Immature natural killer cell (primary cell): ENCODE measurements around the gene NIPAL3. TPM values are rescaled to one million over a fixed set of nuclear protein-coding genes. Genes with fewer than 3 reads are reported as not detected.
"Not testable (repeated sequence)": the region's sequence is repeated elsewhere in the genome, so short reads cannot be mapped to it uniquely, and the experiment has no call there.

Experiments
- DNase-seq, 3 donors: peaks; one replicate each; pipeline ENCODE4 v3.0.0; 2022; ENCODE audit warnings: mixed read lengths in 1 of 3
- H3K27ac Mint-ChIP-seq, 6 donors: one replicate each; pipeline ENCODE4 v1.8.0; 2020; ENCODE audit warnings: mixed read lengths in 6 of 6, mild to moderate bottlenecking in 5 of 6, inconsistent platforms in 4 of 6, moderate library complexity in 3 of 6
- H3K27me3 Mint-ChIP-seq, 3 donors: one replicate each; pipeline ENCODE4 v1.8.0; 2020 to 2021; ENCODE audit warnings: low read depth in 3 of 3, mild to moderate bottlenecking in 3 of 3, mixed read lengths in 3 of 3, moderate library complexity in 3 of 3, inconsistent platforms in 1 of 3
- H3K36me3 Mint-ChIP-seq, 3 donors: one replicate each; pipeline ENCODE4 v1.8.0; 2020; ENCODE audit warnings: mixed read lengths in 3 of 3, inconsistent platforms in 2 of 3, mild to moderate bottlenecking in 2 of 3
- H3K4me1 Mint-ChIP-seq, 2 donors: one replicate each; pipeline ENCODE4 v1.8.0; 2020; ENCODE audit warnings: inconsistent platforms in 2 of 2, mild to moderate bottlenecking in 2 of 2, mixed read lengths in 2 of 2, moderate library complexity in 1 of 2
- H3K4me3 Mint-ChIP-seq, 5 donors: one replicate each; pipeline ENCODE4 v1.8.0; 2020; ENCODE audit warnings: mild to moderate bottlenecking in 5 of 5, mixed read lengths in 5 of 5, inconsistent platforms in 3 of 5, moderate library complexity in 3 of 5
- H3K9me3 Mint-ChIP-seq, 6 donors: one replicate each; pipeline ENCODE4 v1.8.0; 2020; ENCODE audit warnings: mild to moderate bottlenecking in 6 of 6, mixed read lengths in 6 of 6, inconsistent platforms in 4 of 6, moderate library complexity in 3 of 6
- polyA plus RNA-seq, 3 donors: library from polyadenylated mRNA; unstranded; fragments of 300-500 nt; fragmentation: Illumina TruSeq; gene quantifications; one replicate each; pipeline ENCODE4 v1.2.3, GENCODE V29; 2021

The NIPAL3 gene
- polyA plus RNA-seq, 3 donors from 2014 or later, result 23.9 to 42.3 (median 38.5) TPM

DNA sequence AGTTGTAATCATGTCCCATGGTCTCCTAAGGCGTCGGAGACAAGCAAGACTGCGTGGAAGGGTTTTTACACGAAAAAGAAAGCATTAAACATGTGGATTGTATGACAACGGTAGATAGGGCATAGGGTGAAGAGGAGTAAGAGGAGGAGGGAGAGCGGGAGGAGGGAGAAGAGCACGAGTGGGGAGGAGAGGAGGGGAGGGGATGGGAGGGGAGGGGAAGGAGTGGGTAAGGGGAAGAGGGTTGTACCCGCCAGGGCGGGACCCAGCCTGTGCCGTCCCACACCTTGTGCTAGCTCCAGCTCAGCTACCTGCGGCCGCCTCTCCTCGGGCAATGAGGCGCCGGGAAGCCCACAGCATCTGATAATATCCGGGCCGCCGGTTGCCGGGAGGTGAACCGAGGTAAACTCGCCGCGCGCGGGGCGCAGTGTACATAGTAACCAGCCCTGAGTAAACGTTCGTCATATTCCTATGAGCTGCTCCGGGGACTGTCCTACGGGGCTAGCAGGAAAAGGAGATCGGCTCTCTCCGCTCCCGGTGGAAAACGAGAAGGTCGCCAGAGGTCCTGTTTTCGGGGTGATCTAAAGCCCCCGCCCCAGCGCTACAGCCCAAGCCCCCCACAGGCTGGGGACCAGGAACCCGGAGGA is 86.6 kb downstream of the NIPAL3 start:
- H3K4me3 Mint-ChIP-seq, result peak overlapping the region; percentile 84 to 89 (median 86)
- peak overlapping the region; percentile 24 to 90 (median 82) for H3K27ac Mint-ChIP-seq
- no peaks in the 10 kb centered on the region for H3K9me3 Mint-ChIP-seq
- peaks cover 21 to 60% (median 53%) of the 10 kb centered on the region in 3 donors for H3K27me3 Mint-ChIP-seq
- DNase-seq, result peak; percentile 57 to 64 (median 62)
- H3K4me1 Mint-ChIP-seq, result peaks cover 48 to 63% of the 10 kb centered on the region in 2 donors
- no peaks in the 10 kb centered on the region for H3K36me3 Mint-ChIP-seq

DNA sequence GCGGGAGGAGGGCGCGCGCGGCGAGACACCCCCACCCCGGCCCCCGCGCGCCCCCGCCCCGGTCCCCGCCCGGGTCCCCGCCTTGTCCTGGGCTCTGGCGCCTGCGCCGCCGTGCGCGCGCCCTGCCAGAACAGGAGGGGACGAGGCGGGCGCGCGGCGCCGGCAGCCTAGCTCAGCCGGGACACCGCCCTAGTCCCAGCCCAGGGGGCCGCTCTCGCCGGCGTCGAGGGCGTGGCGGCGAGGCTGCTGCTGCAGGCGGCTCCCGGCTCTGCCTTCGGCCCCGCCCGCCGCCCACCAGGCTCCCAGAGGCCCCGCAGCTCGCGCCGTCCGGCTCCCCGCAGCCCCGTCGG is 87.1 kb downstream of the NIPAL3 start, which contains the start of gene RCAN3:
TSS of gene RCAN3 (plus strand) at position 128 of the 350 bp plus-strand sequence. CDS start 11,537 bp downstream, outside the sequence.
- no peaks in the 10 kb centered on the region for H3K9me3 Mint-ChIP-seq
- H3K4me3 Mint-ChIP-seq, result peak within 1 kb of the TSS; percentile 84 to 94 (median 90)
- peaks cover 21 to 62% (median 51%) of the 10 kb centered on the region in 3 donors for H3K27me3 Mint-ChIP-seq
- DNase-seq, result peak; percentile 50 to 62 (median 54)
- no peaks in the 10 kb centered on the region for H3K36me3 Mint-ChIP-seq
- peak within 1 kb of the TSS; percentile 24 to 90 (median 86) for H3K27ac Mint-ChIP-seq
- H3K4me1 Mint-ChIP-seq, result peaks cover 49 to 66% of the 10 kb centered on the region in 2 donors

DNA sequence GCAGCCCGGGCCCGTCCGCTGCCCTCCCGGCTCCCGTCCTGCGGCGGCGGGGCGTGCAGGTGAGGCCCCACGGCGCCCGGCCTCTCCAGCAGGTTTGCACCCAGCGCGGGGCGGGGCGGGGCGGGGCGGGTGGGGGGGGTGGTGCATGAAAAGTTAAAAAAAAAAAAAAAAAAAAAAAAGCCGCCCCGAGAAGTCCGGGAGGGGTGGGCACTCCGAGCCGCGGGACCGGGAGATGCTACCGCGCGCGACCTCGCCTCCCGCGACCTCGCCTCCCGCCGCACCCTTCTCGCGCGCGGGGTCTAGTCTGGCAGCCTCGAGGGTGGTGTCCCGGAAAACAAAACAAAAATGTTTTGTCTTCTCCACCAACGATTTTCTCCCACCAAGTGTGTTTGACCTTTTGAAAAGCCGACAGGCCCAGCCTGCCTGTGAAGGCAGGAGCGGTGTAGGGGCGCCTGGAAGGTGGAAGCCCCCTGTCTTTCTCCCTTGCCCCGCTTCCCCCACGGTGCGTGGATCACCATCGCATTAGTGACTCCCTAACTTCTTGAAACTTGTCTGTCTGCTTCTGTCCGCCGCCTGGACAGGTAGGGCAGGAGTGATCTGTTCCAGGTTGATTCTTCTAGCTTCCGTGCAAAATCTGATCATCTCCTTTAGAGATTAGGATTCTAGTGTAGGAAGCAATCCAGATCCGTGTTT is 87.6 kb downstream of the NIPAL3 start:
- Mint-ChIP-seq H3K36me3 (no peaks in the 10 kb centered on the region), H3K4me1 (peaks cover 47 to 62% of the 10 kb centered on the region in 2 donors), H3K4me3 (peak overlapping the region; percentile 84 to 94 (median 90)), H3K27me3 (peaks cover 21 to 62% (median 49%) of the 10 kb centered on the region in 3 donors), H3K27ac (peak overlapping the region in 5 of 6 donors; percentile 70 to 86 (median 78)), H3K9me3 (no peaks in the 10 kb centered on the region)
- no peak for DNase-seq

DNA sequence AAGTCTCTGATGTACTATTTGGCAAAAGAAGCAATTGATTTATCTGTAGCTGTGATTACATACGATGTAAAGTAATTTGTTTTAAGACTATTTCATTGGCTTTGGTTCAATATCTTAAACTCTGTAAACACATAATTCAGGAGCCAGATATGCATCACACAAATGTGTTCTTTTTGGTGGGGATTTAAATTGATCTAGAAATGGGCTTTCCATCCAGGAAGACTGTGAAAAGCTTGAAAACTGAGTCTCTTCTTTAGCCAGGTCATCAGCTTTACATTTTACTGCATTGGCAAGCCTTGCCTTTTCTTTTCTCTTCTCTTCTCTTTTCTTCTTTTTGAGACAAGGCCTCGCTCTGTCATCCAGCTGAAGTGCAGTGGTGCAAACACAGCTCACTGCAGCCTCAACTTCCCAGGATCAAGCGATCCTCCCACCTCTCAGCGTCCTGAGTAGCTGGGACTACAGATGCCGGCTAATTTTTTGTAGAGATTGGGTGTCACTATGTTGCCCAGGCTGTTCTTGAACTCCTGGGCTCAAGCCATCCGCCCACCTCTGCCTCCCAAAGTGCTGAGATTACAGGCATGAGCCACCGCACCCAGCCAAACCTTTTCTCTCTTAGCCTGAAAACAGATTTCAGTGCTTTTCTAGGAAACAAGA is 88.4 kb downstream of the NIPAL3 start:
- Mint-ChIP-seq H3K36me3 (no peaks in the 10 kb centered on the region), H3K27me3 (peaks cover 21 to 54% (median 42%) of the 10 kb centered on the region in 3 donors)

DNA sequence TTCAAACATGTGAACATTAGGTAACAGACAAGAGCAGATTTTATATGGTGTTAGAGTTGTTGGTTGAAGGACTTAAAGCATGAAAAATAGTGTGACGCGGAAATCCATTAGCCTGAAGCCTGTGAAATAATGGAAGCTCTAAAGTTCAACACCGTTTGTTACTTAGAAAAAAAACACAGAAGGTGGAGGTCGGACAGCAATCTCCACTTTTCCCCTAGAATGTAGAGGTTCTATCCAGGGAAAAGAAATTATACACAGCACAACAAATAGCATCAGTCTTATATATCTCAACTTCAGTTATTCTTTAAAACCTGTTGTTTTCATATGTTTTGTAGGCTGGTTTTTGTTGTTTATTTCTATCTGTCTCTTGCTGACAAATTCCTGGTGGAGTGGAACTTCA is 89.0 kb downstream of the NIPAL3 start:
- H3K27ac Mint-ChIP-seq, result no peak overlapping the region
- H3K36me3 Mint-ChIP-seq, result no peaks in the 10 kb centered on the region
- H3K27me3 Mint-ChIP-seq, result peaks cover 23 to 49% (median 40%) of the 10 kb centered on the region in 3 donors
- DNase-seq, result no peak
- H3K4me1 Mint-ChIP-seq, result peaks cover 35 to 48% of the 10 kb centered on the region in 2 donors
- H3K4me3 Mint-ChIP-seq, result peak overlapping the region in 4 of 5 donors; percentile 84 to 94 (median 92)
- H3K9me3 Mint-ChIP-seq, result no peaks in the 10 kb centered on the region

More for the DNA sequence above, 88.4 kb downstream of the NIPAL3 start:
- H3K4me3 Mint-ChIP-seq, result peak overlapping the region; percentile 84 to 94 (median 90)
- DNase-seq, result no peak
- no peaks in the 10 kb centered on the region for H3K9me3 Mint-ChIP-seq
- peak overlapping the region in 2 of 6 donors; percentile 26 to 70 for H3K27ac Mint-ChIP-seq
- peaks cover 39 to 54% of the 10 kb centered on the region in 2 donors for H3K4me1 Mint-ChIP-seq

DNA sequence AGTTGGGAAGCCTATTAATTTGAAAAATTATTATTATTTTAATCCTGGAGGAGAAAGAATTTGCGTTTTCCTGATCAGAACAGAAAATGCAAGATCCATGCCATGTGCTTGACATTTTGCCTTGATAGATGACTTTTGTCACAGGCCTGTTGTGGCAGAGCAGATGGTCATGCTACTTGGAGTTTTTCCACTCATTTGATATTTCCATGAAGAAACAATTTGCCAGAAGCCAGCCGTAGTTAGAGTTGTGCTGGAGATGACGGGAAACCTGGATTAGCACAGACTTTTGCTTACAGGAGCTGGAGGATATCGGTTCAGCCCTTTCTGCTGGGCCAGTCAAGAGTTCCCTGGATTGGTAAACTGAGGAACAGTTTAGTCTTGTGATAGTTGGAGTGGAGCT is 90.2 kb downstream of the NIPAL3 start:
- Mint-ChIP-seq H3K27ac (no peak overlapping the region), H3K9me3 (no peaks in the 10 kb centered on the region), H3K4me3 (no peak overlapping the region), H3K36me3 (no peaks in the 10 kb centered on the region), H3K4me1 (peaks cover 27 to 40% of the 10 kb centered on the region in 2 donors), H3K27me3 (peaks cover 20 to 45% (median 32%) of the 10 kb centered on the region in 3 donors)
- no peak for DNase-seq

DNA sequence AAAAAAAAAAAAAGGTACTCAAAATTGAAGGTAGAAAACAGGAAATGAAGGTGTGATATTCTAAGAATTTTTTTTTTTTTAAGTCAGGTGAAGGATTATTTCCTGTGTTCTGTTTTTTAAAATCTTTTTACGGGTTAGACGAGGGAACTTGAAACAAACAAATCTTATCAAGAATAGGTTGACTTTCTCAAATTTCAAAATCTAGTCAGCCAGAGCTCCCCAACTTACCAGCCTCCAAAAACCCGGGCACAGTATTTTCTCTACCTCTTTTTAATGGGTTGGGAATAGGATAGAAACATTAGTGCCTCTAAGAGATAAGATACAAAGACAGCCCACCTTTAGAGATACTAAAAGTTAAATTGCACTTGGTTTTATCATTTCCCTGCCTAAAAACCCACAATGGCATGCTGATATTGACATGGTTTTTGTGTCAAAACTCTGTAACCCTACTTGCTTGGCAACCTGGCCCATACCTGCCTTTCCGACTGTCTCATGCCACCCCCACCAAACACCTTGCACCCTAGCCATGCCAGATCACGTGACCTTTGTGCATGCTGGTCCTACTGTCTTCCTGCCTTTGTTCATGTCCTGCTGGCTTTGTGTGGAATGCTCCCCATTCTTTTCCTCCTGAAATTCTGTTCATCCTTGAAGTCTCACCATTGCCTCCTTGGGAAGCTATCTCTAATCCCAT is 91.2 kb downstream of the NIPAL3 start:
- H3K27ac Mint-ChIP-seq, result peak overlapping the region in 2 of 6 donors; percentile 62 to 80
- H3K4me1 Mint-ChIP-seq, result peaks cover 19 to 30% of the 10 kb centered on the region in 2 donors
- peaks cover 17 to 39% (median 31%) of the 10 kb centered on the region in 3 donors for H3K27me3 Mint-ChIP-seq
- H3K36me3 Mint-ChIP-seq, result no peaks in the 10 kb centered on the region
- H3K4me3 Mint-ChIP-seq, result peak overlapping the region in 3 of 5 donors; percentile 2 to 36 (median 30)
- no peaks in the 10 kb centered on the region for H3K9me3 Mint-ChIP-seq
- no peak for DNase-seq

GRCh38 chr1:24507405-24507804 is 91.8 kb downstream of the NIPAL3 start:
- Mint-ChIP-seq H3K9me3 (no peaks in the 10 kb centered on the region), H3K27ac (peak overlapping the region in 2 of 6 donors; percentile 62 to 80), H3K27me3 (peaks cover 16 to 34% (median 27%) of the 10 kb centered on the region in 3 donors), H3K36me3 (no peaks in the 10 kb centered on the region), H3K4me3 (peak overlapping the region in 3 of 5 donors; percentile 2 to 36 (median 30)), H3K4me1 (peaks cover 14 to 24% of the 10 kb centered on the region in 2 donors)
- no peak for DNase-seq

GRCh38 chr1:24508911-24509310 is 93.3 kb downstream of the NIPAL3 start:
- H3K4me1 Mint-ChIP-seq, result peaks cover 7 to 16% of the 10 kb centered on the region in 2 donors
- no peak for DNase-seq
- H3K4me3 Mint-ChIP-seq, result no peak overlapping the region
- no peak overlapping the region for H3K27ac Mint-ChIP-seq
- H3K9me3 Mint-ChIP-seq, result no peaks in the 10 kb centered on the region
- H3K36me3 Mint-ChIP-seq, result no peaks in the 10 kb centered on the region
- H3K27me3 Mint-ChIP-seq, result peaks cover 8 to 26% (median 19%) of the 10 kb centered on the region in 3 donors

GRCh38 chr1:24513706-24514105 is 98.1 kb downstream of the NIPAL3 start:
- no peak overlapping the region for H3K27ac Mint-ChIP-seq
- peaks cover 3 to 8% (median 5%) of the 10 kb centered on the region in 3 donors for H3K27me3 Mint-ChIP-seq

DNA sequence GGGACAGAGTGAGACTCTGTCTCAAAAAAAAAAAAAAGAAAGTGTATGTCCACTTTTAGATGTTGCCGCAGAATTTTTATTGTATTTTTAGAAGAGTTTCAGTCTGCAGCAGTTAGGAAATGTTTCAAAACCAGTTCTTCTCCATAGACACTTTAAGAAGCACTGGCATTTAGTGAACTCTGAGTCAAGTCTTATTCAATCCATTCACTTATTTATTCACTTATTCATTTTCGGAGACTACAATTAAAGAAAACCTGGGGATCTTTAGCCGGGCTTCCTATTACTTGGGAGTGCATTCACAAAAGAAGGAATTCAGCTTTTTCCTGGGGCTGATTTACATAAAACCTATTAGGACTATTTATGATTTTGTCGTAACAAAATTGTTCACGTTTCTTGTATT is 99.3 kb downstream of the NIPAL3 start:
- no peaks in the 10 kb centered on the region for H3K4me1 Mint-ChIP-seq

More at GRCh38 chr1:24513706-24514105, 98.1 kb downstream of the NIPAL3 start:
- no peaks in the 10 kb centered on the region for H3K4me1 Mint-ChIP-seq
- DNase-seq, result no peak
- H3K36me3 Mint-ChIP-seq, result no peaks in the 10 kb centered on the region
- no peak overlapping the region for H3K4me3 Mint-ChIP-seq
- H3K9me3 Mint-ChIP-seq, result peaks cover 0 to 2% (median 0%) of the 10 kb centered on the region in 6 donors

DNA sequence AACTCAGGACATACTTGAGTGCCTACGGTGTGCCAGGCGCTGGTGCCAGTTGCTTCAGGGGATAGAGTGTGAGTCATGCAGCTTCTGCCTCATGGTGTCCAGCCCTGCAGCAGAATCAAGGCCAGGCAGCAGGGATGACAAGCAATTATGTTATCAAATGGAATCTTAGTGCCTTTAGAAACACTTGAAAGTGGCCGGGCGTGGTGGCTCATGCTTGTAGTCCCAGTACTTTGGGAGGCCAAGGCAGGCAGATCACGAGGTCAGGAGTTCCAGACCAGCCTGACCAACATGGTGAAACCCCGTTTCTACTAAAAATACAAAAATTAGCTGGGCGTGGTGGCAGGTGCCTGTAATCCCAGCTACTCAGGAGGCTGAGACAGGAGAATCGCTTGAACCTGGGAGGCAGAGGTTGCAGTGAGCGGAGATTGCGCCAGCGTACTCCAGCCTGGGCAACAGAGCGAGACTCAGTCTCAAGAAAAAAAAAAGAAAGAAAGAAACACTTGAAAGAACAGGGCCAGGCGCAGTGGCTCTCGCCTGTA is 100.1 kb downstream of the NIPAL3 start:
- not testable (repeated sequence) for H3K9me3 Mint-ChIP-seq, H3K27ac Mint-ChIP-seq, H3K27me3 Mint-ChIP-seq, DNase-seq, H3K4me3 Mint-ChIP-seq, H3K4me1 Mint-ChIP-seq, H3K36me3 Mint-ChIP-seq

More for the DNA sequence above, 99.3 kb downstream of the NIPAL3 start:
- H3K4me3 Mint-ChIP-seq, result no peak overlapping the region
- DNase-seq, result no peak
- peaks cover 1 to 6% (median 2%) of the 10 kb centered on the region in 3 donors for H3K27me3 Mint-ChIP-seq
- H3K27ac Mint-ChIP-seq, result no peak overlapping the region
- no peaks in the 10 kb centered on the region for H3K36me3 Mint-ChIP-seq
- peaks cover 0 to 2% (median 0%) of the 10 kb centered on the region in 6 donors for H3K9me3 Mint-ChIP-seq

DNA sequence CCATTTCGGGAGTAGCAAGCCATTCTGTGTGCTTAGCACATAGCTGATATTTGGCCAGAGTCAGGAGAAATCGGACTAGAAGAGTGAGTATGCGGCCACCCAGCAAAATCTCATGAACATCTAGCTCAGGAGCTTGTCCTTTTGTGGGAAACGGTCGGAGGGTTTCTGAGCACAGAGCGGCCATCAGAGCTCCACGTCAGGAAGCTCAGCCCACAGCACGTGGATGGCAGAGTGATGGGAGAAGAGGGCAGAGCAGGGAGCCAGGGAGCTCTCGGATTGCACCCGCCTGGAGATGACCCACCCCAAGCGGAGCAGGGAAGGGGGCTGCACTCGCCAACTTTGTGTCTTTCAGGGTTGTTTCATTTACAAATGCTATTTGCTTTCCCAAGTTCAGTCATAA is 100.9 kb downstream of the NIPAL3 start:
- Mint-ChIP-seq H3K4me1 (no peaks in the 10 kb centered on the region), H3K4me3 (no peak overlapping the region), H3K9me3 (peaks cover 0 to 2% (median 0%) of the 10 kb centered on the region in 6 donors), H3K27me3 (peaks cover 1 to 6% (median 2%) of the 10 kb centered on the region in 3 donors), H3K36me3 (peaks cover 0 to 4% (median 0%) of the 10 kb centered on the region in 3 donors), H3K27ac (no peak overlapping the region)
- no peak for DNase-seq
